Right lobe of liver (tissue), 6 donors: Measurements from ENCODE around the gene SMIM28. TPM values are rescaled to one million over a fixed set of nuclear protein-coding genes. Genes with fewer than 3 reads are reported as not detected.

Experiments used
- ATAC-seq, 4 donors: fragments of 200-7000 bp; cut with Tn5 transposase; one replicate each; pipeline ENCODE4 v1.9.1; 2020; ENCODE audit warnings: mild to moderate bottlenecking in 4 of 4, moderate library complexity in 4 of 4
- DNase-seq, 3 donors: peaks; one replicate each; pipeline ENCODE4 v3.0.0-alpha.2; 2020
- H3K27ac ChIP-seq, 3 donors: fragments of 200-600 bp; one replicate each; pipeline ENCODE4 v1.8.0; 2022
- H3K27me3 ChIP-seq, 2 donors: fragments of 200-600 bp; one replicate each; pipeline ENCODE4 v1.8.0; 2022
- H3K36me3 ChIP-seq, 4 donors: fragments of 200-600 bp; sonication (generic) in 1 of 4; one replicate each; pipeline versions ENCODE4 v1.5.1 to v1.8.0; 2017 to 2022; ENCODE audit warnings: control low read depth in 1 of 4
- H3K4me1 ChIP-seq, 4 donors: fragments of 200-600 bp; sonication (generic) in 1 of 4; one replicate each; pipeline versions ENCODE4 v1.5.1 to v1.8.0; 2017 to 2022; ENCODE audit warnings: control low read depth in 1 of 4
- H3K4me3 ChIP-seq, 3 donors: fragments of 200-600 bp; one replicate each; pipeline ENCODE4 v1.8.0; 2022
- H3K9me3 ChIP-seq, 4 donors: fragments of 200-600 bp; sonication (generic) in 1 of 4; one replicate each; pipeline versions ENCODE4 v1.5.1 to v1.8.0; 2017 to 2022; ENCODE audit warnings: control low read depth in 1 of 4
- CTCF ChIP-seq, 4 donors: fragments of 200-600 bp in 3 of 4; fragments of 450-650 bp in 1 of 4; IDR thresholded peaks; one replicate each; pipeline versions ENCODE4 v1.5.1 to v1.8.0; 2016 to 2022; ENCODE audit warnings: antibody characterized with exemption in 4 of 4, mild to moderate bottlenecking in 2 of 4
- POLR2A ChIP-seq: fragments of 450-650 bp; IDR thresholded peaks from one replicate; pipeline ENCODE4 v1.6.1; 2017; ENCODE audit warnings: antibody characterized with exemption, mild to moderate bottlenecking
- WGBS: methylation state at CpG from one replicate; pipeline ENCODE4 v1.1.6; 2018; ENCODE audit warnings: low coverage, low lambda C conversion rate; ENCODE audit not compliant: insufficient coverage; ENCODE audit errors: missing lambda C conversion rate; 5-methylcytosine and 5-hydroxymethylcytosine counted together
- intact Hi-C, 2 donors: fragments of 100-400 bp; cut with DNase I; formaldehyde crosslinking; loops; one replicate each; pipeline versions ENCODE4 v1.11.2 to v1.14.1; 2022
- total RNA-seq, 6 experiments: library from RNA; depleted of rRNA in 2 of 6; stranded (reverse); fragments of >200 nt in 2 of 6; fragmentation: NEBNext Ultra II Directional in 3 of 6; extraction: Animal tissue kit (Norgen Biotek cat#: 25700) in 3 of 6; gene quantifications; one replicate each; pipeline versions ENCODE4 v1.1.0 to v1.2.4, GENCODE V29; 2016 to 2023
- donor health status: DM: no; HTN: yes; CAD: no.
- donor health status: DM: no; HTN: no; CAD: no.
- donor health status: DM: no; HTN: no; CAD: no.
- donor health status: DM: no; HTN: yes; CAD: no.
- donor health status: DM: no; HTN: yes; CAD: no.

Gene SMIM28
- total RNA-seq, 6 experiments from 2014 or later, result not detected

GRCh38 chr6:138377042-138377441 lies 663 bp upstream of the SMIM28 start:
- Histone ChIP-seq H3K4me1 (peaks cover 0 to 16% (median 7%) of the 10 kb centered on the region in 4 donors), H3K9me3 (no peaks in the 10 kb centered on the region), H3K4me3 (no peak overlapping the region), H3K36me3 (no peaks in the 10 kb centered on the region), H3K27me3 (no peaks in the 10 kb centered on the region), H3K27ac (no peak overlapping the region)
- TF ChIP-seq CTCF (IDR thresholded peaks at IDR 0.05), result no peak
- no peak for TF ChIP-seq POLR2A
- DNase-seq (no peak), ATAC-seq (no peak)
- intact Hi-C loops, result no loop called here

DNA sequence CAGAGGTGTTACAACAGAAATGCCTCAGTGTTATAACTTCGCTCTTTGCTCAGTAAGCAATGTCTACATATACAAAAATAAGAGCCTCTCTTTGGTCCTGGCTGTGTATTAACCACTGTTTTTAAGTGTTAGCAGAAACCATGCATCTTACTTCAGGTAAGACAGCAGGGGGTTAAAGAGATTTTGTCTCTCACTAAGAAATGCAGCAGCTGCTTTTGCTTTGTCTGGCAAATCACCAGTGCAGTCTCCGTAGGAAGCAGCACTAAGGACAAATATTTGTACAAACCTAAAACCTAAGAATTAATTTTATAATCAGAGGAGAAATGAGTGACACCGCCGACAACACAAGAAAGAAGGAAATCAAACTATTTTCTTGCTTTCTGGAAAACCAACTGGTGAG lies 758 bp downstream of the SMIM28 start:
- TF ChIP-seq POLR2A (no peak), CTCF (IDR thresholded peaks at IDR 0.05) (no peak)
- no peak for DNase-seq

GRCh38 chr6:138382498-138383265 lies 5.0 kb downstream of the SMIM28 start:
- DNase-seq (no peak), ATAC-seq (no peak)
- 71% methylated on average over 2 of the region's 8 CpGs for WGBS
- Histone ChIP-seq H3K27me3 (no peaks in the 10 kb centered on the region), H3K4me1 (peaks cover 0 to 21% (median 7%) of the 10 kb centered on the region in 4 donors), H3K27ac (no peak overlapping the region), H3K9me3 (no peaks in the 10 kb centered on the region), H3K36me3 (no peaks in the 10 kb centered on the region), H3K4me3 (no peak overlapping the region)
- TF ChIP-seq CTCF (IDR thresholded peaks at IDR 0.05), result no peak
- intact Hi-C loops, result no loop called here

More for the DNA sequence above, 758 bp downstream of the SMIM28 start:
- Histone ChIP-seq H3K36me3 (no peaks in the 10 kb centered on the region), H3K4me1 (peaks cover 0 to 14% (median 6%) of the 10 kb centered on the region in 4 donors), H3K4me3 (no peak overlapping the region), H3K27ac (no peak overlapping the region), H3K27me3 (no peaks in the 10 kb centered on the region), H3K9me3 (no peaks in the 10 kb centered on the region)
- WGBS, result 63% methylated on average over 4 of the region's 4 CpGs
- ATAC-seq, result peak in 1 of 4 donors; percentile 36
- intact Hi-C loops, result no loop called here

GRCh38 chr6:138383776-138384175 lies 6.1 kb downstream of the SMIM28 start:
- intact Hi-C loops, result no loop called here
- Histone ChIP-seq H3K27ac (no peak overlapping the region), H3K9me3 (no peaks in the 10 kb centered on the region), H3K27me3 (no peaks in the 10 kb centered on the region), H3K36me3 (no peaks in the 10 kb centered on the region), H3K4me3 (no peak overlapping the region), H3K4me1 (peaks cover 0 to 18% (median 6%) of the 10 kb centered on the region in 4 donors)
- DNase-seq, result no peak
- no peak for TF ChIP-seq POLR2A
- TF ChIP-seq CTCF (IDR thresholded peaks at IDR 0.05), result no peak
- WGBS, result 75% methylated on average over 3 of the region's 3 CpGs
- ATAC-seq, result no peak
